ENCODE measurements around the gene FLRT2. TPM values are rescaled to one million over a fixed set of nuclear protein-coding genes. Genes with fewer than 3 reads are reported as not detected.

The FLRT2 gene
- total and polyA plus RNA-seq, 2 donors (not counting 1 experiment from before 2014, with no cell fraction given), result not detected

DNA sequence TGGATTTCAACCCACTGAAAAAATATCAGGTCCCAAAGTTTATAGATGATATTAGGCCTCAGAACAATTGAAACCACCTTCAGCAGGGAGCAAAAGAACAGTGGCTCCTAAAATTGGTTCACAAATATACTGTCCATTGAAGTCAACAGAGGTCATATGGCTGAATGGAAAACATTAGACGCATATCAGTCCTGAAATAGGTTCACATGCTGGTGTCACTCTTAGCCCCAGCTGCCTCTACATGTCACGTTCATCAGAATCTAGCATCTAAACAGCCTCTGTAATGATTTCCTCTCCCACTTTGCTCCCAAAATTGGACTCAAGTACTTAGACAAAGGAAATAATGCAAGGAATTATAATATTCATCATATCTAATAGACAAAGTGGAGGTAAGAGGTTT is 8.7 kb downstream of the FLRT2 start:
- no peak overlapping the region for H3K27ac ChIP-seq (ENCODE audit: low read length in 2 of 2)
- no peak for DNase-seq
- H4K20me1 ChIP-seq (ENCODE audit: control insufficient read depth, insufficient read depth, low read length, poor library complexity, severe bottlenecking), result no peaks in the 10 kb centered on the region
- intact Hi-C loops (cut with micrococcal nuclease), result no loop called here
- H3K79me2 ChIP-seq (ENCODE audit: control insufficient read depth, insufficient read depth, low read length), result no peaks in the 10 kb centered on the region
- ChIA-PET CTCF (interaction anchor here (0.6 kb wide), 1 partner anchor 303 kb away, joined by 4 read pairs; no protein-coding TSS in a partner anchor), POLR2A (no interaction called here)
- H3K36me3 ChIP-seq (replicated peaks in 1 of 2; ENCODE audit: control extremely low read depth in 1 of 2, control insufficient read depth in 1 of 2, extremely low read depth in 1 of 2, insufficient read depth in 2 of 2, low read length in 1 of 2), result no peaks in the 10 kb centered on the region
- WGBS (ENCODE audit: insufficient coverage), result no CpG with 5 or more reads among the region's 2 CpGs
- H3K27me3 Mint-ChIP-seq, result peaks cover 26% of the 10 kb centered on the region
- H3K4me1 Mint-ChIP-seq, result no peaks in the 10 kb centered on the region
- ATAC-seq (ENCODE audit: low read depth), result no peak
- H3K9me3 Mint-ChIP-seq (ENCODE audit: insufficient read depth), result peaks cover 2% of the 10 kb centered on the region
- no peak overlapping the region for H2AFZ ChIP-seq (ENCODE audit: insufficient read depth, low read depth, low read length, poor library complexity, severe bottlenecking)
- H3K4me1 ChIP-seq (ENCODE audit: control insufficient read depth in 2 of 2, insufficient read depth in 2 of 2, low read length in 2 of 2), result no peaks in the 10 kb centered on the region
- no peak overlapping the region for H3K4me2 ChIP-seq (replicated peaks; ENCODE audit: low read depth, low read length, poor library complexity, severe bottlenecking)
- peaks cover 0 to 11% (median 5%) of the 10 kb centered on the region in 4 experiments for H3K27me3 ChIP-seq (replicated peaks in 1 of 4; ENCODE audit: control extremely low read depth in 1 of 4, control insufficient read depth in 3 of 4, insufficient read depth in 4 of 4, low read length in 3 of 4)
- no peak overlapping the region for H3K27ac Mint-ChIP-seq
- no peak overlapping the region for H3K4me3 ChIP-seq (ENCODE audit: control extremely low read depth in 1 of 5, extremely low read depth in 1 of 5, insufficient read depth in 1 of 5, low read depth in 2 of 5, low read length in 4 of 5)
- TF ChIP-seq, protein P1, sequence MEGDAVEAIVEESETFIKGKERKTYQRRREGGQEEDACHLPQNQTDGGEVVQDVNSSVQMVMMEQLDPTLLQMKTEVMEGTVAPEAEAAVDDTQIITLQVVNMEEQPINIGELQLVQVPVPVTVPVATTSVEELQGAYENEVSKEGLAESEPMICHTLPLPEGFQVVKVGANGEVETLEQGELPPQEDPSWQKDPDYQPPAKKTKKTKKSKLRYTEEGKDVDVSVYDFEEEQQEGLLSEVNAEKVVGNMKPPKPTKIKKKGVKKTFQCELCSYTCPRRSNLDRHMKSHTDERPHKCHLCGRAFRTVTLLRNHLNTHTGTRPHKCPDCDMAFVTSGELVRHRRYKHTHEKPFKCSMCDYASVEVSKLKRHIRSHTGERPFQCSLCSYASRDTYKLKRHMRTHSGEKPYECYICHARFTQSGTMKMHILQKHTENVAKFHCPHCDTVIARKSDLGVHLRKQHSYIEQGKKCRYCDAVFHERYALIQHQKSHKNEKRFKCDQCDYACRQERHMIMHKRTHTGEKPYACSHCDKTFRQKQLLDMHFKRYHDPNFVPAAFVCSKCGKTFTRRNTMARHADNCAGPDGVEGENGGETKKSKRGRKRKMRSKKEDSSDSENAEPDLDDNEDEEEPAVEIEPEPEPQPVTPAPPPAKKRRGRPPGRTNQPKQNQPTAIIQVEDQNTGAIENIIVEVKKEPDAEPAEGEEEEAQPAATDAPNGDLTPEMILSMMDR (IDR thresholded peaks at IDR 0.05), result no peak
- no peak overlapping the region for H3K4me3 Mint-ChIP-seq
- peaks cover 0 to 4% (median 0%) of the 10 kb centered on the region in 3 donors for H3K9me3 ChIP-seq (ENCODE audit: control extremely low read depth in 1 of 3, control insufficient read depth in 2 of 3, insufficient read depth in 1 of 3, low read length in 2 of 3)
- H3K9ac ChIP-seq (ENCODE audit: low read length), result no peak overlapping the region

DNA sequence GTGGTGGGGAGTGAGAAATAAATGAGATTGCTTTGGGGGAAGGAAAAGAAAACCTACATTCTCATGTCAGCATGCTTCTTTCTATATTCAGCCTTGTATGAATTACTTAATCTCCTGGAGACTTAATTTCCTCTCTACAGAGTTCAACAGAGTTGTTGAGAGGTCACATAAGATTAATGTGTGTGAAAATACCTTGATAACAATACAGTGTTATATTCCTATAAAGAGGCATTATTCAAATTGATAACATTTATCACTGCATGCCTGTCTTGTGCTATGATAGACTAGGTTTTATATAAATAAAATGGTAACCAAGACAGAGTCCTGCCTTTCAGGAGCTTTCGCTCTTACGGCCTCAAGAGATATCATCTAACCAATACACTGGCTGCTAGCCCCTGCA is 9.6 kb downstream of the FLRT2 start:
- Histone ChIP-seq H3K27ac (ENCODE audit: low read length in 2 of 2) (no peak overlapping the region), H3K4me2 (replicated peaks; ENCODE audit: low read depth, low read length, poor library complexity, severe bottlenecking) (no peak overlapping the region), H3K36me3 (replicated peaks in 1 of 2; ENCODE audit: control extremely low read depth in 1 of 2, control insufficient read depth in 1 of 2, extremely low read depth in 1 of 2, insufficient read depth in 2 of 2, low read length in 1 of 2) (no peaks in the 10 kb centered on the region), H3K9ac (ENCODE audit: low read length) (no peak overlapping the region), H2AFZ (ENCODE audit: insufficient read depth, low read depth, low read length, poor library complexity, severe bottlenecking) (no peak overlapping the region), H4K20me1 (ENCODE audit: control insufficient read depth, insufficient read depth, low read length, poor library complexity, severe bottlenecking) (no peaks in the 10 kb centered on the region), H3K4me3 (ENCODE audit: control extremely low read depth in 1 of 5, extremely low read depth in 1 of 5, insufficient read depth in 1 of 5, low read depth in 2 of 5, low read length in 4 of 5) (no peak overlapping the region), H3K27me3 (replicated peaks in 1 of 4; ENCODE audit: control extremely low read depth in 1 of 4, control insufficient read depth in 3 of 4, insufficient read depth in 4 of 4, low read length in 3 of 4) (peaks cover 0 to 6% (median 2%) of the 10 kb centered on the region in 4 experiments), H3K79me2 (ENCODE audit: control insufficient read depth, insufficient read depth, low read length) (no peaks in the 10 kb centered on the region), H3K9me3 (ENCODE audit: control extremely low read depth in 1 of 3, control insufficient read depth in 2 of 3, insufficient read depth in 1 of 3, low read length in 2 of 3) (no peaks in the 10 kb centered on the region), H3K4me1 (ENCODE audit: control insufficient read depth in 2 of 2, insufficient read depth in 2 of 2, low read length in 2 of 2) (no peaks in the 10 kb centered on the region)
- no peak overlapping the region for H3K27ac Mint-ChIP-seq
- DNase-seq (no peak), ATAC-seq (ENCODE audit: low read depth) (no peak)
- no peak for TF ChIP-seq EZH2 (IDR thresholded peaks at IDR 0.05; ENCODE audit: borderline replicate concordance, insufficient read depth, low read depth, low read length, poor library complexity, severe bottlenecking)
- TF ChIP-seq, protein P1 (IDR thresholded peaks at IDR 0.05), result no peak
- intact Hi-C loops (cut with micrococcal nuclease), result no loop called here
- WGBS (ENCODE audit: insufficient coverage), result no CpG with 5 or more reads among the region's 2 CpGs
- no peak overlapping the region for H3K4me3 Mint-ChIP-seq
- H3K9me3 Mint-ChIP-seq (ENCODE audit: insufficient read depth), result peaks cover 2% of the 10 kb centered on the region
- ChIA-PET CTCF (no interaction called here), POLR2A (no interaction called here)
- H3K27me3 Mint-ChIP-seq, result peaks cover 19% of the 10 kb centered on the region
- no peaks in the 10 kb centered on the region for H3K4me1 Mint-ChIP-seq

Measured in B cell (primary cell).